ENCODE results near the gene FAM193A.
"Not testable (repeated sequence)": the region's sequence is repeated elsewhere in the genome, so short reads cannot be mapped to it uniquely, and the experiment has no call there.

FAM193A gene

GRCh38 chr4:2695346-2696060 lies 159.1 kb downstream of the FAM193A start:
- no peak for DNase-seq

- no peak for DNase-seq
These were observed 160.0 kb downstream of the FAM193A start for GRCh38 chr4:2696423-2696822.

- no peak for DNase-seq
These were observed 161.6 kb downstream of the FAM193A start for GRCh38 chr4:2697995-2698414.

GRCh38 chr4:2698504-2698903 lies 162.1 kb downstream of the FAM193A start:
- DNase-seq, result no peak

- DNase-seq, result no peak
These were observed 162.6 kb downstream of the FAM193A start for GRCh38 chr4:2698951-2699505.

GRCh38 chr4:2699534-2699933 lies 163.1 kb downstream of the FAM193A start:
- no peak for DNase-seq

GRCh38 chr4:2700031-2700430 lies 163.6 kb downstream of the FAM193A start:
- DNase-seq, result no peak

GRCh38 chr4:2702361-2702760 lies 165.9 kb downstream of the FAM193A start:
- DNase-seq, result no peak

GRCh38 chr4:2702770-2703169 lies 166.3 kb downstream of the FAM193A start:
- DNase-seq, result no peak

- peak; percentile 8 for DNase-seq
These were observed 175.9 kb downstream of the FAM193A start for GRCh38 chr4:2712261-2712842.

GRCh38 chr4:2713337-2713736 lies 176.9 kb downstream of the FAM193A start:
- no peak for DNase-seq

- peak; percentile 5 for DNase-seq
These were observed 177.8 kb downstream of the FAM193A start for GRCh38 chr4:2714061-2714770.

- no peak for DNase-seq
These were observed 178.5 kb downstream of the FAM193A start for GRCh38 chr4:2714918-2715317.

GRCh38 chr4:2715426-2715825 lies 179.0 kb downstream of the FAM193A start:
- no peak for DNase-seq

- DNase-seq, result no peak
These were observed 179.8 kb downstream of the FAM193A start for GRCh38 chr4:2716236-2716635.

- DNase-seq, result no peak
These were observed 185.1 kb downstream of the FAM193A start for GRCh38 chr4:2721586-2721985.

- DNase-seq, result no peak
These were observed 185.6 kb downstream of the FAM193A start for GRCh38 chr4:2722033-2722432.

- no peak for DNase-seq
These were observed 187.3 kb downstream of the FAM193A start for GRCh38 chr4:2723751-2724150.

- no peak for DNase-seq
These were observed 188.9 kb downstream of the FAM193A start for GRCh38 chr4:2725380-2725779.

- not testable (repeated sequence) for DNase-seq
These were observed 190.4 kb downstream of the FAM193A start for GRCh38 chr4:2726881-2727280.

- DNase-seq, result no peak
These were observed 191.8 kb downstream of the FAM193A start for GRCh38 chr4:2728221-2728620.

- DNase-seq, result no peak
These were observed 192.5 kb downstream of the FAM193A start for GRCh38 chr4:2728806-2729532.

GRCh38 chr4:2729533-2729875 lies 193.1 kb downstream of the FAM193A start:
- no peak for DNase-seq
